PC-9 (cell line): ENCODE measurements around the gene TNK2. TPM values are rescaled to one million over a fixed set of nuclear protein-coding genes. Genes with fewer than 3 reads are reported as not detected.

Experiments
- BruUV-seq: library from RNA; stranded (reverse); fragments of 400-500 nt; replicated peaks from 2 replicates; lab custom pipeline; 2021; lab: Mats Ljungman, UMichigan
- CTCF ChIA-PET: fragments of 300-600 bp; sonication (Branson Sonifier 250); formaldehyde crosslinking; loops from one replicate; lab custom pipeline; 2022; ENCODE audit warnings: antibody characterized with exemption; lab: Charles Lee
- POLR2A ChIA-PET: fragments of 300-600 bp; sonication (Branson Sonifier 250); formaldehyde crosslinking; loops from one replicate; lab custom pipeline; 2022; ENCODE audit warnings: antibody characterized with exemption; ENCODE audit not compliant: unreplicated experiment; lab: Charles Lee
- DNase-seq, 2 experiments: peaks; one replicate each; pipeline versions ENCODE4 v3.0.0 to v3.0.0-alpha.2; 2015 to 2022; ENCODE audit warnings: mixed read lengths in 1 of 2
- H2AFZ ChIP-seq: fragments of 200-600 bp; sonication (generic); 2 replicates; pipeline ENCODE4 v1.8.1; 2017; ENCODE audit warnings: antibody characterized with exemption
- H3F3A ChIP-seq: fragments of 200-600 bp; sonication (generic); 2 replicates; pipeline ENCODE4 v1.8.1; 2017; ENCODE audit warnings: antibody characterized with exemption, mild to moderate bottlenecking, low read depth; ENCODE audit not compliant: insufficient read depth
- H3K27ac ChIP-seq: fragments of 200-600 bp; sonication (generic); 2 replicates; pipeline ENCODE4 v1.6.1; 2016; ENCODE audit warnings: mixed run types
- H3K27me3 ChIP-seq: fragments of 200-600 bp; sonication (generic); 2 replicates; pipeline ENCODE4 v1.6.1; 2016; ENCODE audit warnings: low read depth, mixed run types; ENCODE audit not compliant: insufficient read depth
- H3K36me3 ChIP-seq: fragments of 200-600 bp; sonication (generic); 2 replicates; pipeline ENCODE4 v1.6.1; 2016; ENCODE audit warnings: low read depth, mixed run types
- H3K4me1 ChIP-seq: fragments of 200-600 bp; sonication (generic); replicated peaks from 2 replicates; pipeline ENCODE4 v1.6.1; 2016; ENCODE audit warnings: mixed run types; ENCODE audit not compliant: insufficient read depth
- H3K4me2 ChIP-seq: fragments of 200-600 bp; sonication (generic); 2 replicates; pipeline ENCODE4 v1.6.1; 2017; ENCODE audit warnings: mixed run types
- H3K4me3 ChIP-seq: fragments of 200-600 bp; sonication (generic); 2 replicates; pipeline ENCODE4 v1.6.1; 2016; ENCODE audit warnings: mixed run types
- H3K79me2 ChIP-seq: fragments of 200-600 bp; sonication (generic); 2 replicates; pipeline ENCODE4 v1.6.1; 2017; ENCODE audit warnings: low read depth, mixed run types
- H3K9me2 ChIP-seq: fragments of 200-600 bp; sonication (generic); 2 replicates; pipeline ENCODE4 v1.8.1; 2017; ENCODE audit warnings: mild to moderate bottlenecking; ENCODE audit not compliant: insufficient read depth
- H3K9me3 ChIP-seq: fragments of 200-600 bp; sonication (generic); 2 replicates; pipeline ENCODE4 v1.8.1; 2016; ENCODE audit warnings: low read depth; ENCODE audit not compliant: insufficient read depth
- H4K20me1 ChIP-seq: fragments of 200-600 bp; sonication (generic); 2 replicates; pipeline ENCODE4 v1.8.1; 2017; ENCODE audit not compliant: insufficient read depth
- EZH2 ChIP-seq: fragments of 200-600 bp; sonication (generic); IDR thresholded peaks from 2 replicates; pipeline ENCODE4 v1.8.0; 2017; ENCODE audit warnings: antibody characterized with exemption, low read depth
- intact Hi-C: fragments of 100-400 bp; cut with micrococcal nuclease; formaldehyde crosslinking; loops from one replicate; pipeline ENCODE4 v1.10.0; 2022; ENCODE audit not compliant: unreplicated experiment
- total RNA-seq: library from RNA; stranded (reverse); gene quantifications from 2 replicates; pipeline ENCODE4 v1.2.3, GENCODE V29; 2021
- TF ChIP-seq, protein P1 (sequence below): fragments of 200-600 bp; sonication (generic); conservative IDR thresholded peaks from 2 replicates; pipeline ENCODE4 v1.6.1; 2017; ENCODE audit warnings: mixed run types, antibody characterized with exemption, mild to moderate bottlenecking, moderate library complexity

TNK2 gene
- total RNA-seq, 1 experiment from 2014 or later = 118 TPM

DNA sequence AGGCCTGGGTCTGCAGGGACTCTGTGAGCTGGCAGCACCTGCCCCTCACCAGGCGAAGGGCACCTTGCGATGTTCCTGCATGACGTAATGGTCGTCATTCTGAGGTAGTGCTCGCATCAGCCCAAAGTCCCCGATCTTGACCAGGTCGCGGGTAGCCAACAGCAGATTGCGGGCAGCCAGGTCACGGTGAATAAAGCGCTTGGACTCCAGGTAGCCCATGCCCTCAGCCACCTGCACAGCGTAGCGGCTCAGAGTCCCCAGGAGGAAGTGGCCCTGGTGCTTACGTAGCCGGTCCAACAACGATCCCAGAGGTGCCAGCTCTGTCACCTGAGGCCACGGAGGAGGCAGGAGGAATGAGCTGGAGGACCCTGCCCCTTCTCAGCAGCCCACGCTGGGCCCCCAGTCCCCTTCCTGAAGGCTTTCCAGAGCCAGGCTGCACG lies 26.3 kb downstream of the TNK2 start:
- Histone ChIP-seq H2AFZ (no peak overlapping the region), H4K20me1 (no peaks in the 10 kb centered on the region), H3K27ac (no peak overlapping the region), H3K27me3 (no peaks in the 10 kb centered on the region), H3K4me1 (peaks cover 23% of the 10 kb centered on the region), H3K36me3 (peaks cover 13% of the 10 kb centered on the region; the same call in 1 of the 2 replicates), H3K79me2 (0 out of 2 replicates have a peak, but pooled peaks cover 9% of the 10 kb centered on the region), H3F3A (peaks cover 38% of the 10 kb centered on the region; the same call in 1 of the 2 replicates), H3K9me3 (no peaks in the 10 kb centered on the region), H3K4me2 (no peak overlapping the region), H3K4me3 (no peak overlapping the region), H3K9me2 (no peaks in the 10 kb centered on the region)
- no peak for DNase-seq
- POLR2A ChIA-PET = no interaction called here
- no peak for TF ChIP-seq EZH2
- TF ChIP-seq, protein P1, sequence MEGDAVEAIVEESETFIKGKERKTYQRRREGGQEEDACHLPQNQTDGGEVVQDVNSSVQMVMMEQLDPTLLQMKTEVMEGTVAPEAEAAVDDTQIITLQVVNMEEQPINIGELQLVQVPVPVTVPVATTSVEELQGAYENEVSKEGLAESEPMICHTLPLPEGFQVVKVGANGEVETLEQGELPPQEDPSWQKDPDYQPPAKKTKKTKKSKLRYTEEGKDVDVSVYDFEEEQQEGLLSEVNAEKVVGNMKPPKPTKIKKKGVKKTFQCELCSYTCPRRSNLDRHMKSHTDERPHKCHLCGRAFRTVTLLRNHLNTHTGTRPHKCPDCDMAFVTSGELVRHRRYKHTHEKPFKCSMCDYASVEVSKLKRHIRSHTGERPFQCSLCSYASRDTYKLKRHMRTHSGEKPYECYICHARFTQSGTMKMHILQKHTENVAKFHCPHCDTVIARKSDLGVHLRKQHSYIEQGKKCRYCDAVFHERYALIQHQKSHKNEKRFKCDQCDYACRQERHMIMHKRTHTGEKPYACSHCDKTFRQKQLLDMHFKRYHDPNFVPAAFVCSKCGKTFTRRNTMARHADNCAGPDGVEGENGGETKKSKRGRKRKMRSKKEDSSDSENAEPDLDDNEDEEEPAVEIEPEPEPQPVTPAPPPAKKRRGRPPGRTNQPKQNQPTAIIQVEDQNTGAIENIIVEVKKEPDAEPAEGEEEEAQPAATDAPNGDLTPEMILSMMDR = no peak
- intact Hi-C loops = no loop called here
- no TSS peak for BruUV-seq
- CTCF ChIA-PET = no interaction called here

GRCh38 chr3:195881276-195881988 lies 26.9 kb downstream of the TNK2 start:
- no peak overlapping the region for H3K4me2 ChIP-seq
- H3K27me3 ChIP-seq = no peaks in the 10 kb centered on the region
- TF ChIP-seq, protein P1 = no peak
- no peak for TF ChIP-seq EZH2
- ChIA-PET CTCF (no interaction called here), POLR2A (no interaction called here)
- DNase-seq = no peak
- intact Hi-C loops = no loop called here
- no TSS peak for BruUV-seq
- H3K4me3 ChIP-seq = no peak overlapping the region
- no peak overlapping the region for H2AFZ ChIP-seq
- peaks cover 10% of the 10 kb centered on the region for H3K79me2 ChIP-seq
- H3K27ac ChIP-seq = no peak overlapping the region
- no peaks in the 10 kb centered on the region for H3K9me3 ChIP-seq
- H3K36me3 ChIP-seq = peaks cover 13% of the 10 kb centered on the region; the same call in 1 of the 2 replicates
- H3K4me1 ChIP-seq = peaks cover 27% of the 10 kb centered on the region
- H3F3A ChIP-seq = peaks cover 41% of the 10 kb centered on the region; the same call in 1 of the 2 replicates
- H3K9me2 ChIP-seq = no peaks in the 10 kb centered on the region
- no peaks in the 10 kb centered on the region for H4K20me1 ChIP-seq

GRCh38 chr3:195880037-195880431 lies 28.3 kb downstream of the TNK2 start:
- ChIA-PET CTCF (no interaction called here), POLR2A (no interaction called here)
- no peak overlapping the region for H3K27ac ChIP-seq

More at GRCh38 chr3:195880037-195880431, 28.3 kb downstream of the TNK2 start:
- TF ChIP-seq EZH2 = no peak
- TF ChIP-seq, protein P1 = no peak
- no peak overlapping the region for H3K4me3 ChIP-seq
- H3F3A ChIP-seq = peaks cover 41% of the 10 kb centered on the region; the same call in 1 of the 2 replicates
- H2AFZ ChIP-seq = no peak overlapping the region
- peaks cover 22% of the 10 kb centered on the region for H3K79me2 ChIP-seq
- no peak overlapping the region for H3K4me2 ChIP-seq
- intact Hi-C loops = no loop called here
- no peaks in the 10 kb centered on the region for H3K27me3 ChIP-seq
- H3K9me3 ChIP-seq = no peaks in the 10 kb centered on the region
- DNase-seq = no peak
- H4K20me1 ChIP-seq = no peaks in the 10 kb centered on the region
- BruUV-seq = no TSS peak
- no peaks in the 10 kb centered on the region for H3K9me2 ChIP-seq
- peaks cover 13% of the 10 kb centered on the region; the same call in 1 of the 2 replicates for H3K36me3 ChIP-seq
- H3K4me1 ChIP-seq = peaks cover 40% of the 10 kb centered on the region
